HG02642 (cell line): ENCODE measurements around the gene GRB2.

Experiments used
- ATAC-seq: cut with Tn5 transposase; IDR thresholded peaks from one replicate; pipeline ENCODE4 v1.9.1; 2021; ENCODE audit warnings: mild to moderate bottlenecking; ENCODE audit not compliant: unreplicated experiment, poor library complexity

The GRB2 gene

DNA sequence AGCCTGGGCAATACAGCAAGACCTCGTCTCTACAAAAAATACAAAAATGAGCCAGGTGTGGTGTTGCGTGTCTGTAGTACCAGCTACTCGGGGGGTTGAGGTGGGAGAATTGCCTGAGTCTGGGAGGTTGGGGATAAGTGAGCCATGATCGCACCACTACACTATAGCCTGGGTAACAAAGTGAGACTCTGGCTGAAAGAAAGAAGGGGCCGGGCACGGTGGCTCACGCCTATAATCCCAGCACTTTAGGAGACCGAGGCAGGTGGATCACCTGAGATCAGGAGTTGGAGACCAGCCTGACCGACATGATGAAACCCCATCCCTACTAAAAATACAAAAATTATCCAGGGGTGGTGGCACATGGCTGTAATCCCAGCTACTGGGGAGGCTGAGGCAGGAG lies 10.5 kb upstream of the GRB2 start:
- no peak for ATAC-seq

DNA sequence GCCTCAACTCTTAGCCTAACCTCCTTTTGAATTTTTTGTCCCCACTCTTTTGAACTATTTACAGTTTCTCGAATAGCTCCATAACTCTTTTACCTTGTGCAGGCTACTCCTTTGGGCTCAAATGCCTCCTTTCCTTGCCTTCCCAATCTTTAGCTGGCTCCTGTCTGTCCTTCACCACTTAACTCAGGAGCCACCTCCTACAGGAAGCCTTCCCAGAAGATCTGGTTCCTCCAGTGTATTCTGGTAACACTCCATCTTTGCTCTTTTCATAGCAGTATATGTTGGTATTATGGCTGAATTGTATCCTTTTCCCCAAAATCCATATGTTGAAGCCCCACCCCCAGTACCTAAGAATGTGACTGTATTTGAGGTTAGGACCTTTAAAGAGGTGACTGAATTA lies 9.0 kb upstream of the GRB2 start:
- no peak for ATAC-seq

DNA sequence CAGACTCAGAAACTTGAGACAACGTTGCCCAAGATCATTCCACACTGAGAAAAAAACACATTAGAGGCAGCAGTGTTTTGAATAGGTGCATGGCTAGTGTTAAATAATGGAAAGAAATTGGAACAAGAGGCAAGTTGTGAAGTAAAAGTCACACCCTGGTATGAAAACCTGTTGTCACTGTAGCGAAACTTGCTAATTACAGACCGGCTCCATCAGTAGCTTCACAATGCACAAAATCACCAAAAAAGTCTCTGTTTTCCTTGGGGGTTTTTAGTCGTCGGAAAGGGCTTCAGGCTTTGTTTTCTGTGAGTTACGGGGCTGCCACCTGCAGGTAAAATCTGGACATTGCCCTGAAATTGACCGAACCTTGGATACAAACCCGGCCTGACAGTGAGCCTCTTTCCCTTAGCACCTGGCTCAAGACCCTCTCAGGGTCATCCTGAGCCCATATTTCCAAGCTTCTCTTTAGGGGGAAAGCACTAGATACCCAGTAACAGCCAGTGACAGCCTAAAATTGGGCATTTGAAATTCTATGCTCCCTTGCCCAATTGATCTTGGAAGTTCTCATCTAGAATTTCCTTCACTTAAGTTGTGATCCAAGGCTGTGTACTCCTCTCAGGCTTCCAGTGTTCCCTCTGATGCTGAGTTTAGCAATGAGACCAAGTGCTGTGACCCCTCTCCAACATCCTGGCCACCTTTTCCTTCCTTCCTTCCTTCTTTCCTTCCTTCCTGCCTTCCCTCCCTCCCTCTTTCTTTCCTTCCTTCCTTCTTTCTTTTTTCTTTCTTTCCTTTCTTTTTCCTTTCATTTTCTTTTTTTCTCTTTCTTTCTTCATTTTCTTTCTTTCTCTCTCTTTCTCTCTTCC lies 7.2 kb upstream of the GRB2 start:
- ATAC-seq = peak; percentile 71

DNA sequence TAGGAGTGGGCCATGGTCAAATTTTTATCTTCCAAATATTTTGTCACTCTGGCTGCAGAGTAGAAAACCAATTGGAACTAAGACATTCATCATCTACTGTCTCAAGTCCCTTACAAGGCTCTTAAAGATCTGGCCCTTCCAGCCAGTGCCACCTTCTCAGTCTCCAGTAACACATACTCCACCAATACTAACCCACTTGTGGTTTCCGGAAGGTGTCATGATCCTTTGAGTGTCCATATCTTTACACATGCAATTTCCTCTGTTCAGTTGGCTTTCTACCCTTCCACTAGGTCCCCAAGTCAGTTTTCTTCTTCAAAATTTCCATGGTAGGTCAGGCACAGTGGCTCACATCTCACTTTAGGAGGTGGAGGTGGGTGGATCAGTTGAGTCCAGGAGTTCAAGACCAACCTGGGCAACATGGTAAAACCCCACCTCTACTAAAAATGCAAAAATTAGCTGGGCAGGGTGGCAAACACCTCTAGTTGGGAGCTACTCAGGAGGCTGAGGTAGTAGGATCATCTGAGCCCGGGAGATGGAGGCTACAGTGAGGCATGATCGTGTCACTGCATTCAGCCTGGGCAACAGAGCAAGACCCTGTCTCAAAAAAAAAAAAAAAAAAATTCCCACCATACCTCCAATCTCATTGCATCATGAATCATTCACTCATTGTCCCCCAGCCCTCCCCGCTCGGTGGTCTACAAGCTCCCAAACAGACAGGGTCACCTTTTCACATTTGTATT lies 6.0 kb upstream of the GRB2 start:
- no peak for ATAC-seq

DNA sequence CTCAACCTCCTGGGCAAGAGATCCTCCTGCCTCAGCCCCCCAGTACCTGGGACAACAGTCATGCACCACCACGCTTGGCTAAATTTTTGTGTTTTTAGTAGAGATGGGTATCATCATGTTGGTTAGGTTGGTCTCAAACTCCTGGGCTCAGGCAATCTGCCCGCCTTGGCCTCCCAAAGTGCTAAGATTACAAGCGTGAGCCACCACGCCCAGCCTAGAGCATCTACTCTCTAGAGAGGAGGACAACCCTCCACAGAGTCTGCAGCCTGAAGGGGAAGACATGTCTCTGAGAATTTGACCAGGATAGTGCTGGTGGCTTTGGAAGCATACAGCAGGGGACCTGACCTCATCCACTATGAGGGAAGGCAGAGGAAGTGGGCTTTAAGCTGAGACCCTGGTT lies 4.7 kb upstream of the GRB2 start:
- no peak for ATAC-seq

DNA sequence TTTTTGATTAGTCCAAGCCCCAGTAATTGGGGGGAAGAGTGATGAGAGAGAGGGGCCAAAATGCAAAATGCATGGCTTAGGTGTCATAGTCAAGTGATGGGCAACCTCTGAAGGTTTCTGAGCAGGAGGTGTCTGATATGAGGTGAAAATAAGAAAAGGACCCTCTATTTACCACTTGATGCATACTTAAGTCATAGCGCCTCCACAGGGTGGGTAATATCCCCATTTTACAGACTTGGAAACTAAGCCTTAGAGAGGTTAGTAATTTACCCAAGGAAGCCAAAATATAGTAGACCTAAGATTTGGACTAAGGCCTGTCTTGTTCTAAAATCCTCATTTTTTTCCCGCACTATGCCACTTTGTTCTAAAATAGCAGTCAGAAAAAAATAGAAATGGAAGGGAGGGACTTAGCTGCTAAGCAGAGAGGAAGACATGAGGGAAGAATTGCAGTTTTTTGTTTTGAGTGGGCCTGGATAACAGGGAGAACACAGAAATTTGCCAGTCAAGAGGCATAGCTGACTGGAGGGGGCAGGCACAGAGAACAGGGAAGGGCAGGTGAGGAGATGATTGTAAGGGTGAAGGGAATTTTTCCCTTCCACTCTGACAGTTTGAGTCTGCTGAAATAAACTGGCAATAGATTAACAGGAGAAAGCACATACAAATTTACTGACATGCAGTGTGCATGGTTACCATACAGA lies 2.3 kb upstream of the GRB2 start:
- no peak for ATAC-seq

DNA sequence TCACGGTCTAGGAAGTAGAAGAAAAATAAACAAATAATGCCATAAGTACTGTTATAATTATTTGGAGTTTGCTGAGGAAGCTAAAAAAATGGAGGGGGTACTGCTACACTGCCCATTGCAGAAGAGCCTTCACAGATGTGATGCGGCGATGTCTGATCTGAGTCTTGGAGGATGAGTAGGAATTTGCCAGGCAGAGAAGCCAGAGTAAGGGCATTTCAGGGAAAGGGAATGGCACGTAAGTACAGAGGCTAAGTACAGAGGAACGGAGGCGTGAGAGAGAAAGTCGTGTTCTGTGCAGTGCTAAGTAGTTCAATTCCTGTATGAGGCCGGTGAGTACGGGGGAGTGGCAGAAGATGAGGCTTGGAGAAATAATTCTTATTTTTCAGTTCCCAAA lies 741 bp upstream of the GRB2 start:
- no peak for ATAC-seq

DNA sequence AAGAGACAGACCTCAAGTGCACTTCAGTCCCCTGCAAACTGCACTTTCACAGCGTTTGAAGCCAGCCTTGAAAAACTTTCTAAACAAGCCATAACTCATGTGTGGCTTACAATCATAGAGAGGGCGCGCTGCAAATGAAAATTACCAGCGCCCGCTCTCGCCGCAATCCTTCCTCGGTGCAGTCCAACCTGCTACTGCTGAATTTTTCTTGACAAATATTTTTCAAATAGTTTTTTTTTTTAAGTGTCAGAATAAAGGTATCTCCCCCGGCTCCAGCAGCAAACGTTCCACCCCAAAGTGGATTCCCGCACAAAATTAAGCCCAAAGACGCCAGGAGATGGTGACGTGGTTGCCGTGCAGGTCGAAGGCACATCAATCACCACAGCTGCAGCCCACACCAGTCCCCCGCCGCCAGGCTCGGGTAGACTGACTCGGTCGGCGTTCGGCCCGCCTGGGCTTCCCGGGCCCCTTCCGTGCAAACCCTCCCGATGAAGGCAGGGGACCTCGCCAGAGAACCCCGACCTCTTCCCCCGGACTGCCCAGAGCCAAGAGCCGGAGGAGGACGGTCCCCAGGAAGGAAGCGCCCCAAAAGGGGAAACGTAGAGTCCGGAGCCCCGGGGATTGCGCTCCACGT lies 630 bp downstream of the GRB2 start:
- peak; percentile 22 for ATAC-seq

DNA sequence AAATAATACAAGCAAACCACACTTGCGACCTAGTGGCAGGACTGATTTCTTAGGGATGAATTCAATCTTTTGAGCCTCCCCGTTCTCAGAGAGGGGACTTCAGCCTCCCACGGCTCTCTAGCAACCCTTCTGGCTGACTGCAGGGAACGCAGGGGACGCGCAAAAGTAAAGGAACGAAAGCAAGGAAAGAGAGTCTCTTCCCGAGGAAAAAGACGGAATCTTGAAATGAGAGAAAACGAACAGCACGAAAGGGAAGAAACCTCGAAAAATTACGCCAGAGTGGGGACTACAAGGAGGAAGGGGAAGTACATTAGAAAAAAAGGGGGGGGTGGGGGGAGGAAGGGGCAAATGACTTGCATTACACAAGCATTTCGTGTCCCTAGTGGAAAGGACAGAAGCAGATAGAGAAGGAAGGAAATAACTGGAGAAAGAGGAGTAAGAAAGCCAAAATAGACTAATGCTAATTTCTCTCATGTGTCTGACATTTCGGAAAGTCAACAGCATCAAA lies 1.2 kb downstream of the GRB2 start:
- ATAC-seq = no peak

DNA sequence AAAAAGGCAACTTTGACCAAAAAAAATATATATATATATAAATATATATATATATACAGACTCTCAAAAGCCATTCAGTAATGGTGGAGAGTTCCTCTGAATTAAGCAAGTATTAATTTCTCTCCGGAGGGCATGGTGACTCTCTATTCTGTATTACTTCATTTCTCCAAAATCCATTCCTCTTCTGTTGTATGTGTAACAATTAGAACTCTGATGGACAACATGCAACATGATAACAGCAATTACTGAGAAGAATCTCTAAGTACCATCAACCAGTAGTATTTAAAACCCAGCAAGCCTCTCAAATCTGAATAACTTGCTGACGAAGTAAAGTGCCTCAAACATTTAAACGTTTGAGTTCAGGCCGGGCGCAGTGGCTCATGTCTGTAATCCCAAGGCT lies 2.3 kb downstream of the GRB2 start:
- no peak for ATAC-seq

DNA sequence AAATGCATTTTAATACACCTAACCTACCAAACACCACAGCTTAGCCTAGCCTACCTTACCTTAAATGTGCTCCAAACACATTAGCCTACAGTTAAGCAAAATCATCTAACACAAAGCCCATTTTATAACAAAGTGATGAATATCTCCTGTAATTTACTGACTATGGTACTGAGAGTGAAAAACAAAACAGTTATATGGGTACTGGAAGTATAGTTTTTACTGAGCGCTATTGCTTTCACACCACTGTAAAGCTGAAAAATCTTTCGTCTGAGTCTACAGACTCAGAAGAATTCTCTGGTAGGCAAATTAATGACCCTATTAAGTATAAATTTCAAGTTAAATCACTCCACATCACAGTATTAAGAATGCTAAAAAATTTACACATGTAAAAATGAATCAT lies 3.5 kb downstream of the GRB2 start:
- no peak for ATAC-seq

DNA sequence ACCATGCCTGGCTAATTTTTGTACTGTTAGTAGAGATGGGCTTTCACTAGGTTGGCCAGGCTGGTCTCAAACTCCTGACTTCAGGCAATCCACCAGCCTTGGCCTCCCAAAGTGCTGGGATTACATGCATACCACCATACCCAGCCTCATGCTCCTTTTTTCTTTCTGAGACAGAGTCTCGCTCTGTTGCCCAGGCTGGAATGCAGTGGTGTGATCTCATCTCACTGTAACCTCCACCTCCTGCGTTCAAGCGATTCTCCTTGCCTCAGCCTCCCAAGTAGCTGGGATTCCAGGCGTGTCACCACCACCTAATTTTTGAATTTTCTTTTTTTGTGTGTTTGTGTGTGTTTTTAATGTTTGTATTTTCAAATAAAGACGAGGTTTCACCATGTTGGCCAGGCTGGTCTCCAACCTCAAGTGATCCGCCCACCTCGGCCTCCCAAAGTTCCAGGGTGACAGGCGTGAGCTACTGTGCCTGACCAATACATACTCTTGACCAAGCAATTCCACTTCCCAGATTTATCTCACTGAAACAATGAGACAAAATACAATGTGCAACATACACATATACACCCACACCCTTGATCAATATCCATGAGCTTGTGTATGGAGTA lies 5.0 kb downstream of the GRB2 start:
- ATAC-seq = no peak

DNA sequence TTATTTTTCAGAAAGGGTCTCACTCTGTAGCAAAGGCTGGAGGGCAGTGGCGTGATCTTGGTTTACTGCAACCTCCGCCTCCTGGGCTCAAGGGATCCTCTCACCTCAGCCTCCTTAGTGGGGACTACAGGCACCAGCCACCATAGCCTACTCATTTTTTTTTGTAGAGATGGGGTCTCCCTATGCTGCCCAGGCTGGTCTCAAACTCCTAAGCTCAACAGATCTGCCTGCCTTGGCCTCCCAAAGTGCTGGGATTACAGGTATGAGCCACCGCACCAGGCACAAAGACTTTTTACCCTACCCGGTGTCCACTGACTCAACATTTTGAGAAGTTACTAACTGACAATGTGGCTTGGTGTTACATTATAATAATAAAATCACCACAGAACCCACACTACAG lies 7.2 kb downstream of the GRB2 start:
- no peak for ATAC-seq

DNA sequence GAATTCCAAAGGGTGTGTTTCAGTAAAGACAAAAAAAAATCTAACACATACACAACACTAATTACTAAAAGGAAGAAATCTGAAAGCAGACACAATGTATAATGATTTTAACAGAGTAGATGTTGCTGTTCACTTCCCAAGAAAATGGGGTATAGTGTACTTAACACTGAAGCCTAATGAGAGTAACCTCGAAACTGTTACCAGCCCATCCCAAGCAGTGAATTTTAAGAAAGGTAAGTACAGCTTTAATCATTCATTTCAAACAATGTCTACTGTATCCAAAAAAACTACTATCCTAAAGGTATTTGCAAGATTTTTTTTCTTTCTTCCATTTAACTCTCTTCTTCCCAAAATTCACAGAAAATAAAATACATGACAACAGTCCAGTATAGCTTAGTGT lies 8.3 kb downstream of the GRB2 start:
- ATAC-seq = no peak

DNA sequence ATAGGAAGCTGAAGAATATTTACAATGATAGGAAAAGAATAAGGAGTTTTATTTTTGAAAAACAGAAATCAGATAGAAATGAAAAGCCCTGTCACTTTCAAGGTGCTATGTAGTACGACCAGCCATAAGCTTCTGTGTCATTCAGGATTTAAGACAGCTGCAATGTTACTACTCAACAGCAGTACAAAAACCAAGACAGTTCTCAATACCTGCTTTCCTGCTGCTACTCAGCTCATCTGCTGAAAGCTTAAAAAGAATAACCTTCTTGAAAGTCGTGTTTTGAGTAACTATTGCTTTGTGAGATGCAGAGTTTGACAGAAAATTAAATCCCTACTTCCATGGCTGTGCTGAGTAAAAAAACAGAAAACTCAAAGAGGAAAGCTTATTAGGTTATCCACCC lies 8.7 kb downstream of the GRB2 start:
- ATAC-seq = no peak

DNA sequence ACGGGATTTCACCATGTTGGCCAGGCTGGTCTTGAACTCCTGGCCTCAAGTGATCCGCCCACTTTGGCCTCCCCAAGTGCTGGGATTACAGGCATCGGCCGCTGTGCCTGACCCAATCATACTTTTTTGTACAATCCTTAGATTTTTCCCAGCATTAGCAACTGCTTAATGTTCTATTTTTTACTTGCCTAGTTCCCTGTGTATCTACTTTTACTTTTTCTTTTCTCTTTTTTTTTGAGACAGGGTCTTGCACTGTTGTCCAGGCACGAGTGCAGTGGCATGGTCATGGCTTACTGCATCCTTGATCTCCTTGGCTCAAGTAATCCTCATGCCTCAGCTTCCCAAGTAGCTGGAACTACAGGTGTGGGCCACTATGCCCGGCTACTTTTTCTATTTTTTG lies 9.5 kb downstream of the GRB2 start:
- ATAC-seq = no peak

DNA sequence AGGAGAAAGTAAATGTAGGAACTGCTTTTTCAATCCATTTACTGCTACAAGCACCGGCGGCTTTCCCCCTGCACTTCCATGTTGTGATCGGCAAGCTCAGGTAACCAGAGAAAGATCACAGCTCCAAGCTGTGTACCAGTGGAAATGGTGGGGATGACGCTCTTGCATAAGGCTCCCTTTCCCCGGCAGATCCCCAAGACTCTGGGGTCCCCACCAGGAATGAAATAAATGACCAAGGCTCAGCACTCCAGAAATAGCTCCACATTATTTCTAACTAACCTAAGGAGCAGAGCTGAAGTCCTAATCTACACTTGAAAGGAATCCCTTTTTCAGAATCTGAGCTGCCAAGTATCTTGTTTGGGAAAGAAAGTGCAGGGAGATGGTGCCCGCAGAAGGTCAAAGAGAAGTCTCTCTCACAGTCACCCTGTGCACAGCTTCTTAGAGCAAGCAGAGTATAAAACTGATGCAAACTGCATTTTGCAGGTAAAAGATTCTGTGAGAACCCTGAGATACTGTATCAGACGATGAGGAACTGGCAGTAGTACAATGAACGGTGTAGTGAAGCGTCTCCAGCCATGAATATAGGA lies 11.1 kb downstream of the GRB2 start:
- peak; percentile 24 for ATAC-seq

DNA sequence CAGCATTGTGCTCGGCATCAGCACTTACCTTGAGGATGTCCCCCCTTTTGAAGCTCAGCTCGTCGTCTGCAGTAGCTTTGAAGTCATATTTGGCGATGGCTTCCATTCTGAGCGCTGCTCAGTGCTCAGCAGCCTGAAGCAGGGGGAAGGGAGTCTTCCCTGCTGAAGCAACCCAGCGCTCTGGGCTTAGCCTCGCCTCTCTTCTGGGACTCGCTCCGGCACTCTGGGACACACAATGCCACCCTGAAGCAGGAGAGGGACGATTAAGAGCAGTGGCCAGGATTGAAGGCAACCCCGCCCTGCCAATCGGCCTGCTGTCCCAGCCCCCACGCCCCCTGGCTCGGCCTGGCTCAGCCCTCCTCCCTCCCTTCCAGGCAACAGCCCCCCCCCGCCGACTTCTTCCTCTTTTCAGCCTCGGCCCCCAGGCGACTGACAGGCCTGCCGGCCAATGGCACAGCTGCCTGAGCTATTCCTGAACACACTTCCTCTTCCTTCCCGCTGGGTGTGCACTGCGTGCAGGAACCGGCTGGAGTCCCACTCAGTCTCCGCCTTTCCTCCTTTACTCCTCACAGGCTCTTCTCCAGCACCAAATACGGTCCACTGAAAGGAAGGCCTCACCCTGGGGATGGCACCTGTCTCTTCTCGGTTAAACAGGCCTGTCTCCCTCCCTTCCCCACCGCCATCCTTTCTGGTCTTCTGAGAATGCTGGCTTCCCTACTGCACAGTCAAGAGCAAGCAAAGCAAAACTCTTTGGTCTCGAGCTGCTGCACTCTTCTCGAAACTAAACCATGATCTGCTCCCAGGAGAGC lies 11.8 kb downstream of the GRB2 start:
- peak; percentile 84 for ATAC-seq

DNA sequence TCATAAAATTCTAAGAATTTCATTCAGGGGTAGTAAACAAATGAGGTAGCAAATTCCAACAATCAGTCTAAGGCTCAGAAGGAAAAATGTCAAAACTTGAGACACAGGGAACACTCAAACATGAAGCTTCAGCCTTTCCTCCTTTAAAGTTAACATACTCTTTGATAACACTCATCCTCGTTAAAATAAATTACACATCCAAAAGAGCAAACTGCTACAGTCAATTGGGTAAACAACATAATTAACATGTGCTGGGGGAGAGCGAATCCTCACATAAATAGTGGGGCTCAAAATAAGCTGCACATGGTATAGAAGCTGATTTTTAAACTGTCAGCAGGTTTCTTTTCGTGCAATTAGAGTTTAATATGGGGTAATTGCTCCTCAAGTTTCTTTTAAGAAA lies 12.9 kb downstream of the GRB2 start:
- no peak for ATAC-seq
